Breast epithelium (tissue), 4 donors: ENCODE data around the gene IL19. TPM values are rescaled to one million over a fixed set of nuclear protein-coding genes. Genes with fewer than 3 reads are reported as not detected.
A peak's percentile ranks its signal among the peaks of the same experiment; 100 is the strongest.

ENCODE experiments used
- DNase-seq, 2 donors: peaks; one replicate each; pipeline ENCODE4 v3.0.0-alpha.2; 2019; ENCODE audit warnings: low spot score in 2 of 2
- H3K27ac ChIP-seq, 2 donors: fragments of 200-600 bp; sonication (generic) in 1 of 2; one replicate each; pipeline ENCODE4 v1.5.1; 2016 to 2019; ENCODE audit warnings: mild to moderate bottlenecking in 1 of 2
- H3K27me3 ChIP-seq, 2 donors: fragments of 200-600 bp; sonication (generic) in 1 of 2; one replicate each; pipeline versions ENCODE4 v1.5.1 to v1.6.0; 2017 to 2019; ENCODE audit warnings: control low read depth in 1 of 2, mild to moderate bottlenecking in 1 of 2
- H3K36me3 ChIP-seq: fragments of 200-600 bp; one replicate; pipeline ENCODE4 v1.5.1; 2019
- H3K4me1 ChIP-seq, 2 donors: fragments of 200-600 bp; sonication (generic); one replicate each; pipeline ENCODE4 v1.5.1; 2016 to 2019; ENCODE audit warnings: control low read depth in 1 of 2
- H3K4me3 ChIP-seq, 3 donors: fragments of 200-600 bp; sonication (generic); 1 replicate in 2 of 3; 2 replicates in 1 of 3; pipeline ENCODE4 v1.5.1; 2016 to 2019; ENCODE audit warnings: mild to moderate bottlenecking in 3 of 3, moderate library complexity in 2 of 3
- H3K9me3 ChIP-seq, 2 donors: fragments of 200-600 bp; sonication (generic) in 1 of 2; one replicate each; pipeline ENCODE4 v1.5.1; 2016 to 2019; ENCODE audit warnings: control low read depth in 1 of 2
- POLR2A ChIP-seq: fragments of 450-650 bp; IDR thresholded peaks from one replicate; pipeline ENCODE4 v1.6.1; 2016; ENCODE audit warnings: antibody characterized with exemption, mild to moderate bottlenecking, moderate library complexity
- POLR2AphosphoS5 ChIP-seq, 3 donors: sonication (generic); formaldehyde crosslinking; IDR thresholded peaks; one replicate each; pipeline ENCODE4 v1.6.1; 2017; ENCODE audit warnings: antibody characterized with exemption in 3 of 3
- intact Hi-C: fragments of 100-400 bp; cut with DNase I; formaldehyde crosslinking; loops from one replicate; pipeline ENCODE4 v1.15.1; 2023; ENCODE audit warnings: low total_unique reads
- total RNA-seq, 3 donors: library from RNA; depleted of rRNA; stranded (reverse); fragments of >200 nt; gene quantifications; one replicate each; pipeline ENCODE4 v1.1.0, GENCODE V29; 2016
- TF ChIP-seq, protein P1 (sequence below), 3 donors: fragments of 450-650 bp; IDR thresholded peaks; one replicate each; pipeline ENCODE4 v1.5.1; 2016 to 2017; ENCODE audit warnings: antibody characterized with exemption in 3 of 3, mild to moderate bottlenecking in 3 of 3, moderate library complexity in 3 of 3

IL19 gene
- total RNA-seq, 3 donors from 2014 or later: not detected

DNA sequence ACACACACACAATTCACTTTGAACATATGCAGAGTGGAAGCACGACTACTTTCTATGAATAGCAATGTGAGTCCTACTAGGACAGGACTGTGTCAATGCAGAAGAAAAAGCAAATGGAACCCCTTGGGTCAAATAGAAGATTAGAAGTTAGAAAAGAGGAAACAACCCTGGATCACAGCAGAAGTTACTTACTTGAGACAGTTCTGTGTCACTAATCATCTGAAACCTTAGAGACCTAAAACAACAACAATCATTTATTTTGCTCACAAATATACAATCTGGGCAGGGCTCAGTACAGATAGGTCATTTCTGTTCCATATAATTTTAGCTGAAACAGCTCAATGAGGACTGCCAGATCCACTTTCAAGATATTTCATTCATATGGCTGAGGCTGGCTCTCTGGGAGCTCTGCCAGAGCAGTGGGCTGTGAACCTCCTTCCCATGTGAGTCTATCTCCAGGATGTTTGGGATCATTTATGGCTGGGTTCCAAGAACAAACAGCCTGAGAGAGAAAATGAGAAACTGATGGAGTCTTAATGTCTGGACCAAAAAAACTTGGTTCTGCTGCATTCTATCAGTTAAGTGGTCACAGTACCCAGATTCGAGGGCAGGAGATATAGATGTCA, 44.3 kb downstream of the IL19 start:
- Histone ChIP-seq H3K4me1 (no peaks in the 10 kb centered on the region), H3K27me3 (no peaks in the 10 kb centered on the region), H3K36me3 (no peaks in the 10 kb centered on the region), H3K4me3 (no peak overlapping the region), H3K27ac (no peak overlapping the region), H3K9me3 (peaks cover 0 to 4% of the 10 kb centered on the region in 2 donors)
- TF ChIP-seq, protein P1, sequence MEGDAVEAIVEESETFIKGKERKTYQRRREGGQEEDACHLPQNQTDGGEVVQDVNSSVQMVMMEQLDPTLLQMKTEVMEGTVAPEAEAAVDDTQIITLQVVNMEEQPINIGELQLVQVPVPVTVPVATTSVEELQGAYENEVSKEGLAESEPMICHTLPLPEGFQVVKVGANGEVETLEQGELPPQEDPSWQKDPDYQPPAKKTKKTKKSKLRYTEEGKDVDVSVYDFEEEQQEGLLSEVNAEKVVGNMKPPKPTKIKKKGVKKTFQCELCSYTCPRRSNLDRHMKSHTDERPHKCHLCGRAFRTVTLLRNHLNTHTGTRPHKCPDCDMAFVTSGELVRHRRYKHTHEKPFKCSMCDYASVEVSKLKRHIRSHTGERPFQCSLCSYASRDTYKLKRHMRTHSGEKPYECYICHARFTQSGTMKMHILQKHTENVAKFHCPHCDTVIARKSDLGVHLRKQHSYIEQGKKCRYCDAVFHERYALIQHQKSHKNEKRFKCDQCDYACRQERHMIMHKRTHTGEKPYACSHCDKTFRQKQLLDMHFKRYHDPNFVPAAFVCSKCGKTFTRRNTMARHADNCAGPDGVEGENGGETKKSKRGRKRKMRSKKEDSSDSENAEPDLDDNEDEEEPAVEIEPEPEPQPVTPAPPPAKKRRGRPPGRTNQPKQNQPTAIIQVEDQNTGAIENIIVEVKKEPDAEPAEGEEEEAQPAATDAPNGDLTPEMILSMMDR (IDR thresholded peaks at IDR 0.05): no peak
- TF ChIP-seq POLR2A: no peak
- TF ChIP-seq POLR2AphosphoS5 (IDR thresholded peaks at IDR 0.05): no peak
- intact Hi-C loops: no loop called here
- no peak for DNase-seq

DNA sequence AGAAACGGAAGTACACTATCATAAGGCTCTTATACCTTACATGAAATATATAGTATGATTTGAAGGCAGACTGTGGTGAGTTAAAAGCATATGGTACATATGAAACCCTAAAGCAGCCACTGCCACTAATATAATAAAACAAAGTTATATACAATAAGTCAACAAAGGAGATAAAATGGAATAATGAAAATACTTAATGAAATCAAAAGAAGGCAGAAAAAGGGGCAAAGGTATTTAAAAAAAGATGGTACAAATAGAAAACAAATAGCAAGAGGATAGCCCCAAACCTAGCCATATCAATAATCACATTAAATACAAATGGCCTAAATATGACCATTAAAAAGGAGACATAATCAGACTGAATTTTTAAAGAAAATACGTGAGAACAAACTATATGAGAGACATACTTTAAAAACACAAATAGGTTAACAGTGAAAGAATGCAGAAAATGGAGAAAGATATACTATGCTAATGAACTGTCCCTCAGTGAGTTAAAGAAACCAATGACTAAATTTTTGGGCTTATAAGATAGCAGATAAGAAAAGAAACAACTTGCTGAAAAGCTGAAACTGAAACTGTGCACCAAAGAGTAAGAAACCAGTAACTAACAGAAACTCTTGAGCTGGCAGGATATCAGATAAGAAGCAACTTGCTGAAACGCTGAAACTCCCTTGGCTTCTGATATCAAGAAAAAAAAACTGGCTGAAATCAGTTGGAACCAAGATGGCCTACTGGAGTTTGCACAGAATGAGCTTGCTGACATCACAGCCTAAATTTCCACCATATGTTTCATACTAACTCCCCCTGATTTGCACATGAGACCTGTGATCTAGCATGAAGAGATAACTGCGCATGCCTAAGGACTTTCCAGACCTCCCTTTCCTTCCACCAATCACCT, 46.1 kb downstream of the IL19 start:
- intact Hi-C loops: loop anchor here (2.0 kb wide), 1 partner anchor 102 kb away; no protein-coding TSS in a partner anchor
- Histone ChIP-seq H3K27me3 (no peaks in the 10 kb centered on the region), H3K9me3 (peaks cover 0 to 4% of the 10 kb centered on the region in 2 donors), H3K27ac (no peak overlapping the region), H3K4me3 (no peak overlapping the region), H3K36me3 (no peaks in the 10 kb centered on the region), H3K4me1 (no peaks in the 10 kb centered on the region)
- TF ChIP-seq POLR2AphosphoS5 (IDR thresholded peaks at IDR 0.05) (no peak), POLR2A (no peak)
- TF ChIP-seq, protein P1 (IDR thresholded peaks at IDR 0.05): no peak
- DNase-seq: no peak

DNA sequence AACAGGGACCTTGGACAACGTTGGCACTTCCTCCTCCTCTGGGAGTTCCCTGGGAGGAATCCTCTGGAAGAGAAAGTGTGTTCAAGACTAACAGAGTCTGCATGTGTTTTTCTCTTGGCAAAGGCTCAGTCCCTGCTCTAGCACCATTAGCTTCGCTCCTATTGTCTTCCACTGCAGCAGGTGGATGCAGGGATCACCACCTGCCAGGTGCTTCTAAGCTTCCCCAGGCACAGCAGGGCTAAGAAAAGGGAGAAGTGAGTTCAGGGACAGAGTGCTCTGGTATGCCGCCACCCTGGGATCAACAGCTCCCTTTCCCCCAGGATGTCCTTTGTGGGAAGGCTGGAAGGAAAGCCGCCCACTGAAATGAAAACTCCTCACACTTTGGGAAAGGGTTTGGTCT, 50.9 kb downstream of the IL19 start:
- no peak for TF ChIP-seq POLR2AphosphoS5 (IDR thresholded peaks at IDR 0.05)

DNA sequence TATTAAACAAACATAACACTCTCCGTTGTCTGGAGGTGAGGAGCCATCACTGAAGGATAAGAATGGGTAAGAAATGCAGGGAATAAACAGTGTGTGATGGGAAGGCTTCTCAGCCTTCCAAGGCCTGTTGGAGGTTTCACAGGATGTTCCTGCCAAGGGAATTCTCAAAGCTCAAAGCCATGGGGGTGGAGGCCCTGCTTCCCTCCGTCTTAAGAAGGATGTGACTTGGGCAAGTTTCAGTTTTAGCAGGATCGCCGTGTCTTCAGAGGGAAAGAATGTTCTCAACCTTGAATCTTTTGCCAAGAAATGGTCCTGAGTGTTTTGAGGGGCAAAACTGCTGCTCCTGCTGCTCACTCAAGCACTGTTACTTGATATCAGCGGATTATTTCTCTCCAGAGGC, 53.2 kb downstream of the IL19 start:
- H3K4me3 ChIP-seq: no peak overlapping the region
- peak overlapping the region in 1 of 2 donors; percentile 40 for H3K27ac ChIP-seq
- H3K9me3 ChIP-seq: no peaks in the 10 kb centered on the region
- H3K27me3 ChIP-seq: no peaks in the 10 kb centered on the region
- DNase-seq: peak in 1 of 2 donors; percentile 30
- H3K36me3 ChIP-seq: no peaks in the 10 kb centered on the region
- no peaks in the 10 kb centered on the region for H3K4me1 ChIP-seq
- no peak for TF ChIP-seq POLR2A
- TF ChIP-seq, protein P1 (IDR thresholded peaks at IDR 0.05): no peak
- no peak for TF ChIP-seq POLR2AphosphoS5 (IDR thresholded peaks at IDR 0.05)
- intact Hi-C loops: no loop called here

More for the DNA sequence above, 50.9 kb downstream of the IL19 start:
- intact Hi-C loops: no loop called here
- Histone ChIP-seq H3K9me3 (no peaks in the 10 kb centered on the region), H3K27me3 (no peaks in the 10 kb centered on the region), H3K4me1 (no peaks in the 10 kb centered on the region), H3K36me3 (no peaks in the 10 kb centered on the region), H3K27ac (no peak overlapping the region), H3K4me3 (no peak overlapping the region)
- no peak for DNase-seq

DNA sequence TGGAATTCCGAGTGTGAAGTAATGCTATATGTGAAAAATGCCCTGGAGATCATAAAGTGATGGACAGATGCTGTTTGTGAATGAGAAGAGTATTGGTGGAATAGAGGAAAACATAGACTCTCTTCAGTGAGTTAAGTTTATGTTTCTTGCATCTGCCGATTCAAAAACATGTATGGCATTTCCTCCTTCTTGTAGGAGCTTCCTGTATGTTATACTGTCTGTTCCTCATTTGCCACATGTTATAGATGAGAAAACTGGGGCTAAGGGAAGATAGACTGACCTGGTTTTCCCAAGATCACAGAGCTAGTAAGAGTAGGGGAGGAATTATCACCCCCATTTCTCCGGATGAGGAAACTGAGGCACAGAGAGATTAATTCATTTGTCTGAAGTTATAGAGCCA, 53.8 kb downstream of the IL19 start:
- intact Hi-C loops: no loop called here
- Histone ChIP-seq H3K4me3 (no peak overlapping the region), H3K4me1 (no peaks in the 10 kb centered on the region), H3K36me3 (no peaks in the 10 kb centered on the region), H3K9me3 (no peaks in the 10 kb centered on the region), H3K27ac (no peak overlapping the region), H3K27me3 (no peaks in the 10 kb centered on the region)
- DNase-seq: no peak
- TF ChIP-seq POLR2A (no peak), POLR2AphosphoS5 (IDR thresholded peaks at IDR 0.05) (no peak)
- TF ChIP-seq, protein P1 (IDR thresholded peaks at IDR 0.05): no peak
